OCI-LY7 (cell line): ENCODE data around the gene NPAS2.

Experiments used
- EZH2phosphoT487 ChIP-seq: fragments of 200-600 bp; sonication (generic); IDR thresholded peaks from 2 replicates; pipeline ENCODE4 v1.6.1; 2018; ENCODE audit warnings: low read depth, borderline replicate concordance, mild to moderate bottlenecking, mixed run types, antibody characterized with exemption, low read length, moderate library complexity, mixed read lengths
- TF ChIP-seq, protein P1 (sequence below): fragments of 200-600 bp; sonication (generic); conservative IDR thresholded peaks from 2 replicates; pipeline ENCODE4 v1.5.1; 2014; ENCODE audit warnings: mild to moderate bottlenecking, antibody characterized with exemption, low read length, moderate library complexity, mixed read lengths

- TF ChIP-seq, protein P1, sequence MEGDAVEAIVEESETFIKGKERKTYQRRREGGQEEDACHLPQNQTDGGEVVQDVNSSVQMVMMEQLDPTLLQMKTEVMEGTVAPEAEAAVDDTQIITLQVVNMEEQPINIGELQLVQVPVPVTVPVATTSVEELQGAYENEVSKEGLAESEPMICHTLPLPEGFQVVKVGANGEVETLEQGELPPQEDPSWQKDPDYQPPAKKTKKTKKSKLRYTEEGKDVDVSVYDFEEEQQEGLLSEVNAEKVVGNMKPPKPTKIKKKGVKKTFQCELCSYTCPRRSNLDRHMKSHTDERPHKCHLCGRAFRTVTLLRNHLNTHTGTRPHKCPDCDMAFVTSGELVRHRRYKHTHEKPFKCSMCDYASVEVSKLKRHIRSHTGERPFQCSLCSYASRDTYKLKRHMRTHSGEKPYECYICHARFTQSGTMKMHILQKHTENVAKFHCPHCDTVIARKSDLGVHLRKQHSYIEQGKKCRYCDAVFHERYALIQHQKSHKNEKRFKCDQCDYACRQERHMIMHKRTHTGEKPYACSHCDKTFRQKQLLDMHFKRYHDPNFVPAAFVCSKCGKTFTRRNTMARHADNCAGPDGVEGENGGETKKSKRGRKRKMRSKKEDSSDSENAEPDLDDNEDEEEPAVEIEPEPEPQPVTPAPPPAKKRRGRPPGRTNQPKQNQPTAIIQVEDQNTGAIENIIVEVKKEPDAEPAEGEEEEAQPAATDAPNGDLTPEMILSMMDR, result no peak
- TF ChIP-seq EZH2phosphoT487, result no peak
These were observed 171.4 kb downstream of the NPAS2 start for GRCh38 chr2:100991404-100991773.
